HepG2 (cell line): ENCODE data around the gene BTG2. TPM values are rescaled to one million over a fixed set of nuclear protein-coding genes. Genes with fewer than 3 reads are reported as not detected.

ENCODE experiments used
- ATAC-seq: fragments of 200-7000 bp; cut with Tn5 transposase; 3 replicates; pipeline ENCODE4 v1.9.1; 2020; ENCODE audit warnings: mild to moderate bottlenecking, moderate library complexity
- BruUV-seq: library from RNA; stranded (reverse); fragments of 400-500 nt; replicated peaks from 2 replicates; lab custom pipeline; 2021; lab: Mats Ljungman, UMichigan
- CTCF ChIA-PET: fragments of 300-600 bp; formaldehyde crosslinking; extraction: SDS; loops from one replicate; lab custom pipeline; 2021; ENCODE audit warnings: low total read pairs, inconsistent platforms, low intra/inter-chr PET ratio; lab: Yijun Ruan, JAX
- POLR2A ChIA-PET: fragments of 350-600 bp; sonication (Branson Sonifier 250); formaldehyde crosslinking; loops from one replicate; lab custom pipeline; 2020; ENCODE audit warnings: antibody characterized with exemption, inconsistent platforms; lab: Yijun Ruan, JAX
- DNase-seq: peaks from one replicate; pipeline ENCODE4 v3.0.0-alpha.2; 2015; ENCODE audit warnings: low spot score
- FAIRE-seq: peaks from 3 replicates; lab custom pipeline; 2011; peaks lifted over from hg19 to GRCh38; lab: Jason Lieb, UNC
- H2AFZ ChIP-seq: one replicate; pipeline ENCODE4 v1.6.1; 2011; ENCODE audit warnings: low read length, inconsistent platforms
- H3K27ac ChIP-seq: fragments of 300-600 bp; 3 replicates; pipeline ENCODE4 v1.8.0; 2011; ENCODE audit warnings: mixed run types, mild to moderate bottlenecking, mixed read lengths, low read length, inconsistent platforms; ENCODE audit not compliant: insufficient read depth; ENCODE audit errors: extremely low read length
- H3K27me3 ChIP-seq, 2 experiments: fragments of 200-600 bp in 1 of 2; 2 replicates in 1 of 2; 3 replicates in 1 of 2; pipeline versions ENCODE4 v1.6.0 to v1.8.0; 2011; ENCODE audit warnings: low read length in 2 of 2, mild to moderate bottlenecking in 2 of 2, moderate library complexity in 2 of 2, inconsistent platforms in 1 of 2; ENCODE audit not compliant: insufficient read depth in 2 of 2, control insufficient read depth in 1 of 2
- H3K36me3 ChIP-seq, 2 experiments: fragments of 200-600 bp in 1 of 2; replicated peaks in 1 of 2; 2 replicates in 1 of 2; 3 replicates in 1 of 2; pipeline versions ENCODE4 v1.5.1 to v1.8.0; 2011; ENCODE audit warnings: low read length in 2 of 2, inconsistent platforms in 1 of 2; ENCODE audit not compliant: insufficient read depth in 2 of 2, control insufficient read depth in 1 of 2
- H3K4me1 ChIP-seq: 2 replicates; pipeline ENCODE4 v1.5.1; 2012; ENCODE audit warnings: low read length, inconsistent platforms; ENCODE audit not compliant: insufficient read depth
- H3K4me2 ChIP-seq: 2 replicates; pipeline ENCODE4 v1.6.0; 2011; ENCODE audit warnings: low read depth, low read length, inconsistent platforms
- H3K4me3 ChIP-seq, 3 experiments: fragments of 200-600 bp in 1 of 3; sonication (generic), shearing (Covaris generic) in 1 of 3; replicated peaks in 1 of 3; 2 replicates each; pipeline ENCODE4 v1.5.1; 2011 to 2016; ENCODE audit warnings: low read length in 3 of 3, inconsistent platforms in 2 of 3, low read depth in 2 of 3, mild to moderate bottlenecking in 2 of 3, control low read depth in 1 of 3, mixed read lengths in 1 of 3; ENCODE audit not compliant: insufficient read depth in 1 of 3
- H3K79me2 ChIP-seq: one replicate; pipeline ENCODE4 v1.6.1; 2011; ENCODE audit warnings: low read length, inconsistent platforms; ENCODE audit not compliant: insufficient read depth
- H3K9ac ChIP-seq: 2 replicates; pipeline ENCODE4 v1.6.0; 2011; ENCODE audit warnings: mild to moderate bottlenecking, low read depth, low read length, inconsistent platforms; ENCODE audit not compliant: insufficient read depth
- H3K9me3 ChIP-seq: 2 replicates; pipeline ENCODE4 v1.5.1; 2012; ENCODE audit warnings: mild to moderate bottlenecking, low read length
- H4K20me1 ChIP-seq: 2 replicates; pipeline ENCODE4 v1.6.0; 2011; ENCODE audit warnings: inconsistent platforms, mild to moderate bottlenecking, low read length, moderate library complexity; ENCODE audit not compliant: insufficient read depth
- CHD2 ChIP-seq: IDR thresholded peaks from 2 replicates; pipeline ENCODE4 v1.6.1; 2011; ENCODE audit warnings: low read depth, low read length, improper control_type of control experiment
- FOXP1 ChIP-seq, 2 experiments: fragments of 450-650 bp in 1 of 2; IDR thresholded peaks; 2 replicates each; pipeline ENCODE4 v1.6.1; 2017 to 2018; ENCODE audit warnings: antibody characterized with exemption in 1 of 2
- JUND ChIP-seq: sonication (generic); formaldehyde crosslinking; IDR thresholded peaks from 2 replicates; pipeline ENCODE4 v1.8.0; 2022; ENCODE audit warnings: mild to moderate bottlenecking, missing genetic modification reagents
- NFIB ChIP-seq: sonication (generic); formaldehyde crosslinking; IDR thresholded peaks from 2 replicates; pipeline ENCODE4 v1.9.0; 2021; ENCODE audit warnings: missing genetic modification reagents, mild to moderate bottlenecking, borderline replicate concordance
- NFYB ChIP-seq: sonication (generic); formaldehyde crosslinking; IDR thresholded peaks from 2 replicates; pipeline ENCODE4 v1.4.0; 2020; ENCODE audit warnings: missing genetic modification reagents
- RELA ChIP-seq: sonication (generic); formaldehyde crosslinking; IDR thresholded peaks from 2 replicates; pipeline ENCODE4 v1.4.0; 2020; ENCODE audit warnings: missing genetic modification reagents
- ZNF234 ChIP-seq: sonication (generic); formaldehyde crosslinking; conservative IDR thresholded peaks from 2 replicates; pipeline ENCODE4 v1.5.1; 2020; ENCODE audit warnings: mild to moderate bottlenecking, missing genetic modification reagents
- ZNF263 ChIP-seq: sonication (generic); formaldehyde crosslinking; IDR thresholded peaks from 2 replicates; pipeline ENCODE4 v1.4.0; 2020; ENCODE audit warnings: missing genetic modification reagents
- ZNF350 ChIP-seq: sonication (generic); formaldehyde crosslinking; IDR thresholded peaks from 2 replicates; pipeline ENCODE4 v1.4.0; 2020; ENCODE audit warnings: mild to moderate bottlenecking, low read depth, missing genetic modification reagents, borderline replicate concordance
- ZNF441 ChIP-seq: sonication (generic); formaldehyde crosslinking; IDR thresholded peaks from 2 replicates; pipeline ENCODE4 v1.7.0; 2021; ENCODE audit warnings: missing genetic modification reagents, borderline replicate concordance
- ZNF510 ChIP-seq: sonication (generic); formaldehyde crosslinking; IDR thresholded peaks from 2 replicates; pipeline ENCODE4 v1.4.0; 2020; ENCODE audit warnings: low read depth, mild to moderate bottlenecking, missing genetic modification reagents
- ZNF550 ChIP-seq: sonication (generic); formaldehyde crosslinking; IDR thresholded peaks from 2 replicates; pipeline ENCODE4 v1.4.0; 2020; ENCODE audit warnings: mild to moderate bottlenecking, missing genetic modification reagents, borderline replicate concordance
- ZNF552 ChIP-seq: sonication (generic); formaldehyde crosslinking; IDR thresholded peaks from 2 replicates; pipeline ENCODE4 v1.9.0; 2022; ENCODE audit warnings: missing genetic modification reagents, mild to moderate bottlenecking, borderline replicate concordance
- ZNF737 ChIP-seq: sonication (generic); formaldehyde crosslinking; IDR thresholded peaks from 2 replicates; pipeline ENCODE4 v1.5.0; 2020; ENCODE audit warnings: missing genetic modification reagents, mild to moderate bottlenecking, borderline replicate concordance
- ZNF878 ChIP-seq: sonication (generic); formaldehyde crosslinking; IDR thresholded peaks from 2 replicates; pipeline ENCODE4 v1.8.1; 2023; ENCODE audit warnings: mild to moderate bottlenecking, missing genetic modification reagents, moderate library complexity
- WGBS: methylation state at CpG from one replicate; pipeline ENCODE4 v1.1.6; 2017; ENCODE audit warnings: low lambda C conversion rate; 5-methylcytosine and 5-hydroxymethylcytosine counted together
- in situ Hi-C: cut with HindIII; loops from 2 replicates; pipeline ENCODE4 v1.10.0; 2017; ENCODE audit warnings: low pct_unique_long_range_greater_than_20kb; ENCODE audit not compliant: extremely low pct_ligation_motif_present
- intact Hi-C: fragments of 100-400 bp; cut with micrococcal nuclease; formaldehyde crosslinking; loops from one replicate; pipeline ENCODE4 v1.10.0; 2022; ENCODE audit not compliant: unreplicated experiment
- polyA plus RNA-seq, 8 experiments: library from polyadenylated mRNA; depleted of rRNA in 3 of 8; stranded (reverse) in 7 of 8; unstranded in 1 of 8; fragments of >200 nt; fragmentation: Illumina TruSeq in 4 of 8; extraction: Trizol in 4 of 8; gene quantifications; 2 replicates each; pipeline versions ENCODE4 v1.2.1 to v1.2.3, GENCODE V29; 2011 to 2016; ENCODE audit warnings: low read depth in 4 of 8, missing spikeins in 1 of 8, mixed read lengths in 1 of 8; ENCODE audit not compliant: insufficient read depth in 1 of 8
- total RNA-seq, 5 experiments: library from RNA; depleted of rRNA; stranded (reverse); fragments of >200 nt; fragmentation: Illumina TruSeq; extraction: Trizol; gene quantifications; 2 replicates each; pipeline ENCODE4 v1.2.3, GENCODE V29; 2016; ENCODE audit warnings: low read depth in 1 of 5
- TF ChIP-seq, protein P1 (sequence below): sonication (generic); formaldehyde crosslinking; IDR thresholded peaks from 2 replicates; pipeline ENCODE4 v1.4.0; 2020; ENCODE audit warnings: mild to moderate bottlenecking, missing genetic modification reagents

The BTG2 gene
- total and polyA plus RNA-seq, 2 of the 13 experiments (the other 11 are each of a cell fraction or from before 2014, with no cell fraction given), result 13.6 to 18.3 TPM

DNA sequence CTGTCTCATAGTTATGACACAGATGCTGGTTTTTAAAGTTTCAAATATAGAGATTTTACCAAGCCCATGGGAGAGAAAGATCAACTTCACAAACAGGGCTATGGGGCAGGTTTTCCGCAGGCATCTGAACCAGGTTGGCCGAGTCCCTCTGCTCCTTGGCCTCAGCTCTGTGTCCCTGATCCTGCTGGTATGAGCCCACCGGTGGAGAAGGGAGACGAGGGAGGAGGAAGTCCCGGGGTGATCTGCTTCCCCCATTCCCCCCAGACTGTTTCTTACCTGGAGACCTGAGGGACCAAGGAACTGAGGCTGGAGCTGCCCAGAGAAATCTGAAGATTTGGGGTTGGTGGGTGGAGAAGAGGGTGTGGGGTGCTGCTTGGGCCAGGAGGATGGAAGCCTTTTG lies 28.9 kb upstream of the BTG2 start:
- TF ChIP-seq, protein P1, sequence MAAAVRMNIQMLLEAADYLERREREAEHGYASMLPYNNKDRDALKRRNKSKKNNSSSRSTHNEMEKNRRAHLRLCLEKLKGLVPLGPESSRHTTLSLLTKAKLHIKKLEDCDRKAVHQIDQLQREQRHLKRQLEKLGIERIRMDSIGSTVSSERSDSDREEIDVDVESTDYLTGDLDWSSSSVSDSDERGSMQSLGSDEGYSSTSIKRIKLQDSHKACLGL (CRISPR knock-in tag), result no peak
- TF ChIP-seq CHD2 (no peak), ZNF441 (CRISPR knock-in tag) (no peak), ZNF350 (CRISPR knock-in tag) (no peak), RELA (CRISPR knock-in tag) (no peak)
- no TSS peak for BruUV-seq
- no peak overlapping the region for H3K4me3 ChIP-seq
- ATAC-seq (no peak), DNase-seq (no peak), FAIRE-seq (no peak)
- no peak overlapping the region for H2AFZ ChIP-seq
- no peaks in the 10 kb centered on the region for H3K79me2 ChIP-seq
- CTCF ChIA-PET, result no interaction called here
- H3K4me1 ChIP-seq, result peaks cover 17% of the 10 kb centered on the region; the same call in 1 of the 2 replicates
- H3K9me3 ChIP-seq, result no peaks in the 10 kb centered on the region
- H3K4me2 ChIP-seq, result no peak overlapping the region
- intact Hi-C loops (no loop called here), in situ Hi-C loops (loop anchor here (10.0 kb wide), 1 partner anchor 208 kb away; no protein-coding TSS in a partner anchor)
- POLR2A ChIA-PET, result no interaction called here
- 52% methylated on average over 4 of the region's 5 CpGs for WGBS
- H3K9ac ChIP-seq, result no peak overlapping the region
- H3K27me3 ChIP-seq, result peaks cover 1 to 39% of the 10 kb centered on the region in 2 experiments; a peak in 3 of 5 replicates
- H3K27ac ChIP-seq, result no peak overlapping the region
- H3K36me3 ChIP-seq, result no peaks in the 10 kb centered on the region
- H4K20me1 ChIP-seq, result no peaks in the 10 kb centered on the region

DNA sequence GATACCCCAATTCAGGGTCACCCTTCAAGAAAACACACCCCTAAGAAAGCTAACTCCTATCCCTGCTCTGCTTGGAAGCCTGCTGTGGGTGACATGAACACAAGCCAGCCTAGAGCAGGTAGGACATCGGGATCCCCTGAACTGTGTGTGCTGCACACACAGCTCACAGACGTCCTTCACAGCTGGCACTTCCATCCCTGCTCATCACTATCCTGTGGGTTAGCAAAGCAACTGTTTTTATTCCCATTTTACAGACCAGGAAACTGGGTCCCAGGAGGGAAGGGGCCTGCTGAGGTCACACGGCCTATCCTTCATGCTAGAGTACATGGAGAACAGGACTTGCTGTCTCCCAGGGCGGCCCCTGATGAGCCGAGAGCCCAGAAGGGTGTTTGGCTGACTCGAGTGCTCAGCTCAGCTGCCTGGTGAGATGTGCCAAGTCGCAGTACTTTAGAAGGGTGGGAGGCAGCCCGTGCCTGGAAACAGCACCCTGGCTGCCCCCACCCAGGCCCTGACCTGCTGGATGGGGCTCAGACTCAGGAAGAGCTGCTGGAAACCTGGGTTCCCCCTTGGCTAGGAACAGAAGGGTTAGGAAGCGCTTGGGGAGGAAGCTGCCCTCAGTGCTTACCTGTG lies 28.3 kb upstream of the BTG2 start:
- ChIA-PET CTCF (no interaction called here), POLR2A (no interaction called here)
- Histone ChIP-seq H3K4me1 (peaks cover 20% of the 10 kb centered on the region), H3K9me3 (no peaks in the 10 kb centered on the region), H3K27me3 (peaks cover 1 to 39% of the 10 kb centered on the region in 2 experiments; a peak in 3 of 5 replicates), H3K4me3 (no peak overlapping the region), H4K20me1 (no peaks in the 10 kb centered on the region), H2AFZ (no peak overlapping the region), H3K27ac (no peak overlapping the region), H3K79me2 (no peaks in the 10 kb centered on the region), H3K4me2 (no peak overlapping the region), H3K9ac (no peak overlapping the region), H3K36me3 (no peaks in the 10 kb centered on the region)
- DNase-seq, result no peak
- ATAC-seq, result no peak
- intact Hi-C loops (no loop called here), in situ Hi-C loops (loop anchor here (10.0 kb wide), 1 partner anchor 208 kb away; no protein-coding TSS in a partner anchor)
- FAIRE-seq, result no peak
- 28% methylated on average over 8 of the region's 9 CpGs for WGBS
- no TSS peak for BruUV-seq
- TF ChIP-seq JUND (CRISPR knock-in tag) (no peak), FOXP1 (IDR thresholded peaks at IDR 0.05) (no peak), FOXP1 (CRISPR knock-in tag; IDR thresholded peaks at IDR 0.05) (no peak), ZNF263 (no peak), ZNF510 (no peak), ZNF552 (no peak), ZNF737 (CRISPR knock-in tag) (no peak), ZNF878 (no peak), ZNF550 (CRISPR knock-in tag) (no peak), ZNF234 (no peak), NFIB (CRISPR knock-in tag) (no peak), NFYB (CRISPR knock-in tag) (no peak)
